Vagina (tissue), 2 donors: ENCODE data around the gene NELFA. TPM values are rescaled to one million over a fixed set of nuclear protein-coding genes. Genes with fewer than 3 reads are reported as not detected.

Source experiments
- DNase-seq, 2 donors: peaks; one replicate each; pipeline ENCODE4 v3.0.0-alpha.2; 2017; ENCODE audit errors: extremely low spot score in 2 of 2
- H3K27ac ChIP-seq: fragments of 200-600 bp; sonication (generic); one replicate; pipeline ENCODE4 v1.5.1; 2019
- H3K27me3 ChIP-seq: fragments of 200-600 bp; sonication (generic); one replicate; pipeline ENCODE4 v1.5.1; 2019
- H3K36me3 ChIP-seq, 2 donors: fragments of 200-600 bp; sonication (generic); one replicate each; pipeline ENCODE4 v1.5.1; 2017 to 2019
- H3K4me1 ChIP-seq: fragments of 200-600 bp; sonication (generic); one replicate; pipeline ENCODE4 v1.5.1; 2019
- H3K4me3 ChIP-seq, 2 donors: fragments of 200-600 bp; sonication (generic); 1 replicate in 1 of 2; 2 replicates in 1 of 2; pipeline ENCODE4 v1.5.1; 2016 to 2019
- H3K9me3 ChIP-seq: fragments of 200-600 bp; sonication (generic); one replicate; pipeline ENCODE4 v1.5.1; 2019
- CTCF ChIP-seq, 3 experiments: fragments of 450-650 bp in 2 of 3; fragments of 200-600 bp in 1 of 3; sonication (generic) in 1 of 3; IDR thresholded peaks; one replicate each; pipeline ENCODE4 v1.5.1; 2017 to 2019; ENCODE audit warnings: antibody characterized with exemption in 3 of 3, mild to moderate bottlenecking in 2 of 3, moderate library complexity in 2 of 3
- POLR2A ChIP-seq, 2 donors: fragments of 450-650 bp; IDR thresholded peaks; one replicate each; pipeline ENCODE4 v1.6.1; 2017; ENCODE audit warnings: antibody characterized with exemption in 2 of 2, mild to moderate bottlenecking in 2 of 2, moderate library complexity in 2 of 2
- POLR2AphosphoS5 ChIP-seq, 2 donors: sonication (generic); formaldehyde crosslinking; IDR thresholded peaks; one replicate each; pipeline ENCODE4 v1.9.0; 2017; ENCODE audit warnings: antibody characterized with exemption in 2 of 2, mild to moderate bottlenecking in 2 of 2, low read depth in 1 of 2; ENCODE audit not compliant: insufficient read depth in 1 of 2
- intact Hi-C: fragments of 100-400 bp; cut with DNase I; formaldehyde crosslinking; loops from one replicate; pipeline ENCODE4 v1.15.1; 2023
- total RNA-seq: library from RNA; depleted of rRNA; stranded (reverse); fragments of >200 nt; gene quantifications from one replicate; pipeline ENCODE4 v1.2.3, GENCODE V29; 2016

Gene NELFA
- total RNA-seq, 1 donor from 2014 or later = 19.6 TPM

- no peak overlapping the region for H3K4me3 ChIP-seq
- no peak overlapping the region for H3K27ac ChIP-seq
- no peaks in the 10 kb centered on the region for H3K27me3 ChIP-seq
- TF ChIP-seq POLR2A (IDR thresholded peaks at IDR 0.05) (no peak), CTCF (IDR thresholded peaks at IDR 0.05) (no peak), POLR2AphosphoS5 (IDR thresholded peaks at IDR 0.05; ENCODE audit: insufficient read depth in 1 of 2, low read depth in 1 of 2) (no peak)
- no peaks in the 10 kb centered on the region for H3K9me3 ChIP-seq
- intact Hi-C loops = no loop called here
- no peak for DNase-seq
- peaks cover 0 to 30% of the 10 kb centered on the region in 2 donors for H3K36me3 ChIP-seq
- H3K4me1 ChIP-seq = no peaks in the 10 kb centered on the region
These were observed 32.1 kb downstream of the NELFA start for GRCh38 chr4:1976416-1977352.

GRCh38 chr4:1975880-1976279, 32.9 kb downstream of the NELFA start:
- Histone ChIP-seq H3K9me3 (no peaks in the 10 kb centered on the region), H3K4me3 (no peak overlapping the region), H3K4me1 (no peaks in the 10 kb centered on the region), H3K36me3 (peaks cover 0 to 22% of the 10 kb centered on the region in 2 donors), H3K27me3 (no peaks in the 10 kb centered on the region), H3K27ac (no peak overlapping the region)
- intact Hi-C loops = no loop called here
- TF ChIP-seq POLR2AphosphoS5 (IDR thresholded peaks at IDR 0.05; ENCODE audit: insufficient read depth in 1 of 2, low read depth in 1 of 2) (no peak), CTCF (IDR thresholded peaks at IDR 0.05) (no peak), POLR2A (IDR thresholded peaks at IDR 0.05) (no peak)
- no peak for DNase-seq

- Histone ChIP-seq H3K27me3 (no peaks in the 10 kb centered on the region), H3K4me3 (no peak overlapping the region), H3K36me3 (peaks cover 0 to 17% of the 10 kb centered on the region in 2 donors), H3K27ac (no peak overlapping the region), H3K4me1 (no peaks in the 10 kb centered on the region), H3K9me3 (no peaks in the 10 kb centered on the region)
- DNase-seq = no peak
- TF ChIP-seq POLR2A (IDR thresholded peaks at IDR 0.05) (no peak), CTCF (IDR thresholded peaks at IDR 0.05) (no peak), POLR2AphosphoS5 (IDR thresholded peaks at IDR 0.05; ENCODE audit: insufficient read depth in 1 of 2, low read depth in 1 of 2) (no peak)
- intact Hi-C loops = no loop called here
These were observed 33.4 kb downstream of the NELFA start for GRCh38 chr4:1975391-1975801.

GRCh38 chr4:1974840-1975239, 33.9 kb downstream of the NELFA start:
- no peak for DNase-seq
- intact Hi-C loops = no loop called here
- no peaks in the 10 kb centered on the region for H3K27me3 ChIP-seq
- TF ChIP-seq CTCF (IDR thresholded peaks at IDR 0.05) (no peak), POLR2AphosphoS5 (IDR thresholded peaks at IDR 0.05; ENCODE audit: insufficient read depth in 1 of 2, low read depth in 1 of 2) (no peak), POLR2A (IDR thresholded peaks at IDR 0.05) (no peak)
- H3K4me1 ChIP-seq = no peaks in the 10 kb centered on the region
- H3K4me3 ChIP-seq = no peak overlapping the region
- H3K27ac ChIP-seq = no peak overlapping the region
- peaks cover 0 to 15% of the 10 kb centered on the region in 2 donors for H3K36me3 ChIP-seq
- H3K9me3 ChIP-seq = no peaks in the 10 kb centered on the region

- Histone ChIP-seq H3K4me1 (no peaks in the 10 kb centered on the region), H3K4me3 (no peak overlapping the region), H3K36me3 (peaks cover 0 to 12% of the 10 kb centered on the region in 2 donors), H3K9me3 (no peaks in the 10 kb centered on the region), H3K27ac (no peak overlapping the region), H3K27me3 (no peaks in the 10 kb centered on the region)
- intact Hi-C loops = no loop called here
- no peak for DNase-seq
- no peak for TF ChIP-seq POLR2A (IDR thresholded peaks at IDR 0.05)
These were observed 35.1 kb downstream of the NELFA start for GRCh38 chr4:1973661-1974060.
